NCI-H69 (cell line): ENCODE measurements around the gene SAPCD2.

Experiments used
- DNase-seq: peaks from one replicate; lab custom pipeline; 2025; lab: John Stamatoyannopoulos, UW

SAPCD2 gene

DNA sequence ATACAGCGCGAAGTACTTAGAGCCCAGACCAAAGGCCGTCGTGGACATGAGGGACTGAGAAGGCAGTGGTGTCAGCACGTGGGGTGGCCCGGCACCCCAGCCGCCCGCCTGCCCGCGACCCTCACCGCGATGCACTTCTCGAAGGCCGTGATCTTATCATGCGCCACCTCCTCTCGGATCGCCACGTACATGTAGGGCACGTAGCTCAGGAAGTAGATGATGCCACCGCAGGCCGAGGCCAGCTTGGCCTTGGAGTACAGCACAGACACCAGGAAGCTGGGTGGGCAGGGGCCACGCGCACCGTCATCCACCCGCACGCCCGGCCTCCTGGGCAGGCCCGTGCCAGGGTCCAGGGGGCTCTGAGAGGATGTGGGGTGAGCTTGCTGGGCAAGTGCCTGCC lies 53.3 kb downstream of the SAPCD2 start:
- DNase-seq = no peak

DNA sequence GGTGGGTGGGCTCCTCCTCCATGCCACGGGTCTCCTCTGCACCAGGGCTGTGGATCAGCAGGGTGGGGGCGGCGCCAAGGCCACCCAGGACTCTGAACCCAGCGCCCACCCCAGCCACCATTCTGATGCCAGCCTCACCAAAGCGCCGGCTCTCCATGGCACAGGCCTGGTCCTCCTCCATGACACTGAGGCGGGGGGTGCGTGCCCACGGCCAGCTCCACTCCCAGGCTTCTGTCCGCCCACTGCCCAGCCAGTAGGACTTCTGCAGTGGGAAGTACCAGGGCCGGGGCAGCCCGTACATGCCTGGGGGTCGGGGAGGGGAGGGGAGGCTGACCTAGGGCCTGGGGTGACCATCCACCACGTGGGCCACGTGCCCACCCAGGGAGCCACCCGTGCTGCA lies 53.9 kb downstream of the SAPCD2 start:
- no peak for DNase-seq

DNA sequence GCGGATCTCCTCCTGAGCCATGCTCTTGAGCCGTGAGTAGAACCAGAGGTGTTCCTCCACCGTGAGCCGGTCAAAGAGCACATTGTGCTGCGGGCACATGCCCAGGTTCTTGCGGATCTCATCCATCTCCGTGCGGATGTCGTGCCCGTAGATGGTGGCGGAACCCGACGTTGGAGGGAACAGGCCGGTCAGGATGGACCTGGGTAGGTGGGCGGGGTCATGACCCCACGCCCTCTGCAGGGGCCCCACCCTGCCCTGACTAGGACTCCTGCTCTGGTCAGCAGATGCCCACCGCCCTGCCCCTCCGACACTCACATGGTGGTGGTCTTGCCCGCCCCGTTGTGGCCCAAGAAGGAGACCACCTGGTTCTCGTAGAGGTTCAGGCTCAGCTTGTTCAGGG lies 54.4 kb downstream of the SAPCD2 start:
- DNase-seq = no peak

DNA sequence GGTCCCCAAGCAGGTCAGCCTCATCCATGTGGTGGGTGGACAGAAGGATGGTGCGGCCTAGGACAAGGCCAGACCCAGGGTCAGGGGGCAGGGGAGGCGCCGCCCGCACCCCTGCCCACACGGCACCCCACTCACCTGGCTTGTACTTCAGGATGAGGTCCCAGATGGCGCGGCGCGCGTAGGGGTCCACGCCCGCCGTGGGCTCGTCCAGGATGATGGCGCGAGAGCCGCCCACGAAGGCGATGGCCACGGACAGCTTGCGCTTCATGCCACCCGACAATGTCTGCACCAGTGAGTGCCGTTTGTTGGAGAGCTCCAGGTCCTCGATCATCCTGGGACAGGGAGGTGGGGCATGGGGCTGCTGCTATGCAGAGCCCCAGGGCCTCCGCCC lies 54.8 kb downstream of the SAPCD2 start:
- no peak for DNase-seq

DNA sequence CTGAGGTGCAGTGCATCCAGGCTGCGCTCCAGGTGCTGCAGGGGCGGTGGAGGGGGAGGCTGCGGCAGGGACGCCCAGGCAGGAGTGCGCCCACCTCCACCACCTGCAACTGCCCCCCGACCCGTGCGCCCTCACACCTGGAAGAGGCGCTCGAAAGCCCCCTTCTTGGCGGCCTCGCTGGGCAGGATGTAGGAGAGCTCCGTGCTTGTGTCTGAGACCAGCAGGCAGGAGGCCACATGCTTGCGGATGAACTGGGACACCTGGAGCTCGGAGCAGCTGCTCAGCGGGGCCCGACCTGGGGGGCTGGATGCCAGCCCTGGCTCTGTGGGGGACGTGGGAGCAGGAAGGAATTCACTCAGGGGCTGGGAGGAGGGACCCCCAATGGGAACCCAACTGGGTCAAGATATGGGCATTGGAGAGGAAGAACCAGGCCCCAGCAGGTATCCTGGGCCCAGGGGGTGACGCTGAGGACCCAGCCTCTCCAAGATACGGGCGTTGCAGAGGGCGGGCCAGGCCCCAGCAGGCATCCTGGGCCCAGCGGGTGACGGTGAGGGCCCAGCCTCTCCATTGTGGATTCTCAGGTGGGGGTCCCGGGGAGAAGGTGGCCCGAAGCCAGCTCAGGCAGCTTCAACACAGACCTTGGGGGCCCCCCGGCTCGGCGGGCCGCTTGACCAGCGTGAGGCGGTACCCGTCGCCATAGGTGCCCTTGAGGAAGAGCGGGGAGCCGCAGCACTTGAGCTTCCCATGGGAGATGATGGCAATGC lies 55.4 kb downstream of the SAPCD2 start:
- no peak for DNase-seq

DNA sequence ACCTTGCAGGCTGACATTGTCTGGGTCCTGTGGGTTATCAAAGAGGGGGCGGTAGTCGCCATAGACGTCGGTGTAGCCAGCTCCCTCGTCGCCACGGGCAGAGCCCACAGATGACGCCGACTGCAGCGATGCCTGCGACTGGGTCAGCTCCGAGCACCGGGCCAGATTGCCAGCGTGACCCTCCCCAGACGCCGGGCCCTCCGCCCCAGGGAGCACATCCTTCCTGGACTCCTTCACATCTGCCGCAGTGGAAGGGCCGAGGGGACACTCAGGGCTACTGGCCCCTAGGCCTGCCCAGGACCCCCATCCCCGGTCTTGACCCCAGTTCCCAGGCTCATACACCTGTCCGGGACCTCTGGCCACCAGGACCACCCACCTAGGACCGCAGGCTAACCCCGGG lies 56.2 kb downstream of the SAPCD2 start:
- no peak for DNase-seq

DNA sequence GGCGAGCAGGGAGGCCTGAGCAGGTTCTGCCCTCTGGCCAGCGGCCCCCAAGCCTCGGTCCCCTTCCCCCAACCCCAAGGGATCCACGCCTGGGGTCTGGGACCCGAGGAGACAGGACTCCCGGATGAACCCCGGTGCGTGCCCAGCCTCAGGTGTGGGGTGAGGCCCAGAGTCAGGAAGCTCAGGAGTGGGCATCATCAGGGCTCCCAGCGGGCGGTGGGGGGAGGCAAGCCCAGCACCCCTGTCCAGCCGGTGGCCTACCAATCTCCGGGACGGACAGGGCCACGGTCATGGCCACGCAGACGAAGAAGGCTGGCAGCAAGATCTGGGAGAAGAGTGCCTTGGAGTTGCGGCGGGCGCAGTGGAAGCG lies 56.8 kb downstream of the SAPCD2 start:
- DNase-seq = no peak

DNA sequence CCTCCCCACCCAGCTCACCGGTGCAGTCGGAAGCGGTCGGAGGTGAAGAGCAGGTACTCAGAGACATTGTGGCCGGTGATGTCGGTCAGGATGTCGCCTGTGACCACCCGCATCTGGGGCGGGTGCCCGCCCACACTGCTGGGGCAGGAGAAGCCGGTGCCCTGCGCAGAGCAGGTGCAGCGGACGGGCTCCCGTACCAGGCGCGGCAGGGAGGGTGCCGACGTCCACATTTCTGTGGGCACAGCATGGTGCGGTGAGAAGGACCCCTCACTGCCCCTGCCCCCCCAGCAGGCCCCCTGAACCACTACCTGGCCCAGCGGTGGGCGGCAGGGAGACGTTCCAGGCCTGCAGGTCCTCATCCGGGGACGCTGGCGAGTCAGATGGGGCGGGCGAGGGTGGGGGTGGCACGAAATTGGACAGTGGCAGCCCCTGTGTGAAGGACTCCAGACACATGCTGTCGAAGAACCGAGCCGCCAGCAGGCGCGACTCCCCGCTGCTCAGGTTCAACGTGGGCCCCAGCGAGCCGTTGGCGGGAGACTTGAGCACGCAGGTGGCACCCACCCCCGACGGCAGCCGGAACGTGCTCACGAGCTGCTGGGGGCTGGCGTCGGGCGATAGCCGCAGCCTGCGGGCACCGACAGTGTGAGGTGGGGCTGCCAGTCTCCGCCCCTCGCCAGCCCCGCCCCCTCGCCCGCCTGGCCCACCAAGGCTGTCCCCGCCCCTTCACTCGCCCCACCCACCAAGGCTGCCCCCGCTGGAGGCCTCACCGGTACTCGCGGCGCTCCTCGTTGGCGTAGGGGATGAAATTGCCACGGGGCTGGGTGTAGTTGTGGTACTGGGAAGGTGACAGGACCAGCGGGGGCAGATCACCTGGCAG lies 57.4 kb downstream of the SAPCD2 start:
- DNase-seq = no peak
